H1 (cell line): ENCODE results near the gene CNIH1. TPM values are rescaled to one million over a fixed set of nuclear protein-coding genes. Genes with fewer than 3 reads are reported as not detected.

Experiments used
- CTCF ChIA-PET: fragments of 300-600 bp; sonication (Branson Sonifier 250); formaldehyde crosslinking; loops from one replicate; lab custom pipeline; 2021; ENCODE audit not compliant: partially characterized antibody; lab: Charles Lee
- POLR2A ChIA-PET: fragments of 300-600 bp; sonication (Branson Sonifier 250); formaldehyde crosslinking; loops from one replicate; lab custom pipeline; 2021; ENCODE audit warnings: inconsistent platforms; ENCODE audit not compliant: partially characterized antibody; lab: Charles Lee
- DNase-seq, 2 experiments: peaks; one replicate each; pipeline versions ENCODE4 v3.0.0 to v3.0.0-alpha.2; 2010 to 2022; ENCODE audit warnings: low spot score in 2 of 2, low read depth in 1 of 2, mixed read lengths in 1 of 2
- FAIRE-seq: peaks from 2 replicates; lab custom pipeline; 2011; peaks lifted over from hg19 to GRCh38; lab: Jason Lieb, UNC
- H2AFZ ChIP-seq: 2 replicates; pipeline ENCODE4 v1.8.1; 2012; ENCODE audit warnings: low read length, inconsistent platforms
- H2AK5ac ChIP-seq: 2 replicates; pipeline ENCODE4 v1.6.1; 2013; ENCODE audit warnings: low read depth, low read length
- H2BK120ac ChIP-seq: replicated peaks from 2 replicates; pipeline ENCODE3; 2013; ENCODE audit warnings: low read depth, low read length, inconsistent platforms
- H2BK12ac ChIP-seq: 2 replicates; pipeline ENCODE4 v1.6.1; 2013; ENCODE audit warnings: low read depth, low read length
- H2BK15ac ChIP-seq: 2 replicates; pipeline ENCODE4 v1.6.1; 2013; ENCODE audit warnings: low read length
- H2BK20ac ChIP-seq: 2 replicates; pipeline ENCODE4 v1.6.1; 2013; ENCODE audit warnings: low read length
- H2BK5ac ChIP-seq: 2 replicates; pipeline ENCODE4 v1.6.1; 2013; ENCODE audit warnings: low read depth, low read length
- H3K14ac ChIP-seq: 2 replicates; pipeline ENCODE4 v1.6.1; 2013; ENCODE audit warnings: inconsistent platforms; ENCODE audit not compliant: insufficient read length
- H3K18ac ChIP-seq: 2 replicates; pipeline ENCODE4 v1.6.1; 2013; ENCODE audit warnings: low read length; ENCODE audit errors: extremely low read depth
- H3K23ac ChIP-seq: 2 replicates; pipeline ENCODE4 v1.6.1; 2013; ENCODE audit warnings: inconsistent platforms; ENCODE audit not compliant: insufficient read length
- H3K23me2 ChIP-seq: 2 replicates; pipeline ENCODE4 v1.6.1; 2013; ENCODE audit warnings: low read depth, low read length
- H3K27ac ChIP-seq: 2 replicates; pipeline ENCODE4 v1.6.1; 2011; ENCODE audit warnings: low read depth, low read length, inconsistent platforms
- H3K27me3 ChIP-seq, 4 experiments: replicated peaks in 1 of 4; 1 replicate in 1 of 4; 2 replicates in 3 of 4; pipeline versions ENCODE4 v1.6.1 to v1.8.1; 2011 to 2013; ENCODE audit warnings: low read length in 3 of 4, mild to moderate bottlenecking in 3 of 4, inconsistent platforms in 2 of 4, mixed read lengths in 2 of 4, moderate library complexity in 1 of 4; ENCODE audit not compliant: control insufficient read depth in 3 of 4, insufficient read depth in 3 of 4; ENCODE audit errors: extremely low read depth in 1 of 4
- H3K36me3 ChIP-seq, 4 experiments: 2 replicates each; pipeline versions ENCODE4 v1.6.1 to v1.8.1; 2011 to 2013; ENCODE audit warnings: mild to moderate bottlenecking in 4 of 4, low read length in 3 of 4, moderate library complexity in 2 of 4, control low read depth in 1 of 4, inconsistent platforms in 1 of 4; ENCODE audit not compliant: insufficient read depth in 4 of 4, control insufficient read depth in 2 of 4
- H3K4ac ChIP-seq: replicated peaks from 2 replicates; pipeline ENCODE3; 2013; ENCODE audit warnings: low read length, low read depth, mixed read lengths, inconsistent platforms; ENCODE audit not compliant: insufficient read length
- H3K4me1 ChIP-seq, 4 experiments: replicated peaks in 1 of 4; 1 replicate in 1 of 4; 2 replicates in 3 of 4; pipeline versions ENCODE4 v1.6.1 to v1.8.1; 2011 to 2013; ENCODE audit warnings: low read length in 3 of 4, inconsistent platforms in 2 of 4, mixed read lengths in 1 of 4; ENCODE audit not compliant: insufficient read depth in 4 of 4, control insufficient read depth in 3 of 4
- H3K4me2 ChIP-seq, 2 experiments: 2 replicates each; pipeline versions ENCODE4 v1.6.1 to v1.8.1; 2011 to 2013; ENCODE audit warnings: low read depth in 2 of 2, low read length in 2 of 2, control low read depth in 1 of 2, inconsistent platforms in 1 of 2, mild to moderate bottlenecking in 1 of 2; ENCODE audit not compliant: insufficient read depth in 1 of 2
- H3K4me3 ChIP-seq, 4 experiments: fragments of 200-600, 300-600 bp in 1 of 4; sonication (generic), shearing (Covaris generic), sonication (Bioruptor Twin) in 1 of 4; 2 replicates each; pipeline versions ENCODE4 v1.5.1 to v1.8.1; 2011 to 2016; ENCODE audit warnings: low read length in 4 of 4, low read depth in 3 of 4, control low read depth in 2 of 4, inconsistent platforms in 2 of 4, mild to moderate bottlenecking in 2 of 4, mixed read lengths in 1 of 4, moderate library complexity in 1 of 4; ENCODE audit not compliant: insufficient read depth in 2 of 4; ENCODE audit errors: extremely low read depth in 1 of 4
- H3K56ac ChIP-seq: replicated peaks from 2 replicates; pipeline ENCODE3; 2013; ENCODE audit warnings: low read depth, mild to moderate bottlenecking, mixed read lengths, low read length, inconsistent platforms; ENCODE audit not compliant: insufficient read length
- H3K79me1 ChIP-seq: 2 replicates; pipeline ENCODE4 v1.6.1; 2013; ENCODE audit warnings: low read depth, low read length, control low read depth
- H3K79me2 ChIP-seq, 2 experiments: 2 replicates each; pipeline versions ENCODE4 v1.6.1 to v1.8.1; 2012 to 2013; ENCODE audit warnings: low read length in 2 of 2, mild to moderate bottlenecking in 2 of 2, inconsistent platforms in 1 of 2; ENCODE audit not compliant: insufficient read depth in 2 of 2, control insufficient read depth in 1 of 2
- H3K9ac ChIP-seq, 4 experiments: replicated peaks in 1 of 4; 1 replicate in 1 of 4; 2 replicates in 3 of 4; pipeline versions ENCODE4 v1.6.1 to v1.8.1; 2011 to 2013; ENCODE audit warnings: low read depth in 3 of 4, low read length in 3 of 4, control low read depth in 2 of 4, mild to moderate bottlenecking in 2 of 4, moderate library complexity in 2 of 4, inconsistent platforms in 1 of 4; ENCODE audit errors: extremely low read depth in 1 of 4
- H3K9me3 ChIP-seq, 2 experiments: 2 replicates each; pipeline versions ENCODE4 v1.6.1 to v1.8.1; 2012 to 2013; ENCODE audit warnings: mild to moderate bottlenecking in 2 of 2, moderate library complexity in 2 of 2, control low read depth in 1 of 2, inconsistent platforms in 1 of 2, low read depth in 1 of 2, low read length in 1 of 2, mixed read lengths in 1 of 2; ENCODE audit not compliant: insufficient read depth in 2 of 2
- H4K20me1 ChIP-seq, 2 experiments: replicated peaks in 1 of 2; 2 replicates each; pipeline versions ENCODE3 to v1.8.1; 2011 to 2013; ENCODE audit warnings: inconsistent platforms in 2 of 2, low read length in 2 of 2, mild to moderate bottlenecking in 1 of 2; ENCODE audit not compliant: insufficient read depth in 2 of 2, control insufficient read depth in 1 of 2
- H4K5ac ChIP-seq: 2 replicates; pipeline ENCODE4 v1.6.1; 2013; ENCODE audit warnings: low read length, low read depth, mixed read lengths, inconsistent platforms; ENCODE audit not compliant: insufficient read length
- H4K8ac ChIP-seq: 2 replicates; pipeline ENCODE4 v1.8.0; 2013; ENCODE audit warnings: mild to moderate bottlenecking, moderate library complexity, low read length, inconsistent platforms; ENCODE audit not compliant: insufficient read depth; ENCODE audit errors: extremely low read depth
- H4K91ac ChIP-seq: replicated peaks from 2 replicates; pipeline ENCODE3; 2013; ENCODE audit warnings: low read length, mixed read lengths, inconsistent platforms; ENCODE audit not compliant: insufficient read length
- ATF2 ChIP-seq: IDR thresholded peaks from 2 replicates; pipeline ENCODE4 v1.6.1; 2012; ENCODE audit warnings: low read length, inconsistent platforms
- RFX5 ChIP-seq: IDR thresholded peaks from 2 replicates; pipeline ENCODE4 v1.6.1; 2011; ENCODE audit warnings: low read depth, low read length, improper control_type of control experiment, borderline replicate concordance
- TAF1 ChIP-seq: IDR thresholded peaks from 2 replicates; pipeline ENCODE4 v1.6.1; 2011; ENCODE audit warnings: mild to moderate bottlenecking, low read depth, low read length
- WGBS, 2 experiments: shearing (Covaris generic) in 1 of 2; methylation state at CpG; one replicate each; pipeline versions ENCODE4 v1.1.6 to v1.1.7; 2013 to 2015; ENCODE audit warnings: low lambda C conversion rate in 2 of 2, mixed read lengths in 2 of 2, inconsistent platforms in 1 of 2, low coverage in 1 of 2, missing lambda C conversion rate in 1 of 2; ENCODE audit not compliant: insufficient replicate concordance in 2 of 2, insufficient coverage in 1 of 2, insufficient read length in 1 of 2; ENCODE audit errors: extremely low coverage in 1 of 2, missing lambda C conversion rate in 1 of 2; 5-methylcytosine and 5-hydroxymethylcytosine counted together
- polyA plus RNA-seq, 7 experiments: library from polyadenylated mRNA; depleted of rRNA in 3 of 7; stranded (reverse) in 5 of 7; unstranded in 2 of 7; fragments of >200 nt in 5 of 7; fragments of 200-250 nt in 2 of 7; gene quantifications; 1 replicate in 5 of 7; 2 replicates in 1 of 7; 4 replicates in 1 of 7; pipeline versions ENCODE4 v1.2.1 to v1.2.3, GENCODE V29; 2011 to 2013; ENCODE audit warnings: missing spikeins in 2 of 7, mixed read lengths in 2 of 7
- total RNA-seq: library from RNA; stranded (reverse); fragmentation: NEBNext Ultra II Directional; extraction: Animal tissue kit (Norgen Biotek cat#: 25700); gene quantifications from 2 replicates; pipeline ENCODE4 v1.2.1, GENCODE V29; 2021

Gene CNIH1
- total and polyA plus RNA-seq, 2 of the 8 experiments (the other 6 are each of a cell fraction or from before 2014, with no cell fraction given) = 119 to 333 TPM

- peaks cover 4 to 25% of the 10 kb centered on the region in 2 experiments; a peak in 3 of 4 replicates for H3K79me2 ChIP-seq
- H2AK5ac ChIP-seq = no peak overlapping the region
- H3K9me3 ChIP-seq = no peaks in the 10 kb centered on the region
- no peak overlapping the region for H3K18ac ChIP-seq
- H3K56ac ChIP-seq = no peak overlapping the region
- H3K36me3 ChIP-seq = no peaks in the 10 kb centered on the region
- H2AFZ ChIP-seq = no peak overlapping the region
- H3K9ac ChIP-seq = no peak overlapping the region
- H3K4me1 ChIP-seq = peaks cover 0 to 4% (median 0%) of the 10 kb centered on the region in 4 experiments; a peak in 2 of 7 replicates
- H3K4ac ChIP-seq = no peak overlapping the region
- 67% methylated on average over 3 of the region's 3 CpGs; no CpG with 5 or more reads in 1 of the 2 experiments for WGBS, 2 experiments
- H2BK5ac ChIP-seq = no peak overlapping the region
- H2BK20ac ChIP-seq = no peak overlapping the region
- no peak overlapping the region for H3K4me2 ChIP-seq
- no peak overlapping the region for H3K27ac ChIP-seq
- FAIRE-seq (no peak), DNase-seq (no peak)
- H4K20me1 ChIP-seq = peaks cover 0 to under 1% of the 10 kb centered on the region in 2 experiments
- H3K4me3 ChIP-seq = no peak overlapping the region
- CTCF ChIA-PET = interaction anchor here (0.6 to 1.8 kb wide), 4 partner anchors 13 to 43 kb away, joined by 3 to 5 read pairs (median 4); partner anchors contain the start of gene CGRRF1
- H3K23ac ChIP-seq = no peak overlapping the region
- no peak overlapping the region for H4K8ac ChIP-seq
- no peak overlapping the region for H3K14ac ChIP-seq
- no peak overlapping the region for H2BK12ac ChIP-seq
- POLR2A ChIA-PET = interaction anchor here (0.7 to 3.6 kb wide), 3 partner anchors 19 to 97 kb away, joined by 3 to 15 read pairs (median 9); partner anchors contain the start of gene CGRRF1
- no peak overlapping the region for H4K91ac ChIP-seq
- no peak overlapping the region for H2BK15ac ChIP-seq
- no peak overlapping the region for H4K5ac ChIP-seq
- H3K27me3 ChIP-seq = no peaks in the 10 kb centered on the region
- H3K79me1 ChIP-seq = no peaks in the 10 kb centered on the region; the same call in 1 of the 2 replicates
- no peak overlapping the region for H2BK120ac ChIP-seq
- peaks cover 8% of the 10 kb centered on the region; the same call in 1 of the 2 replicates for H3K23me2 ChIP-seq
- no peak for TF ChIP-seq TAF1
- TF ChIP-seq RFX5 = no peak
- TF ChIP-seq ATF2 = no peak
These were observed 49.4 kb upstream of the CNIH1 start for GRCh38 chr14:54490445-54491175.
